Lung (tissue), 12 donors: Measurements from ENCODE around the gene CYSTM1. TPM values are rescaled to one million over a fixed set of nuclear protein-coding genes. Genes with fewer than 3 reads are reported as not detected.
A peak's percentile ranks its signal among the peaks of the same experiment; 100 is the strongest.

Experiments used
- ATAC-seq: fragments of 200-7000 bp; cut with Tn5 transposase; one replicate; pipeline ENCODE4 v1.9.1; 2020; ENCODE audit warnings: moderate number of reproducible peaks; ENCODE audit not compliant: insufficient read depth, low FRiP score
- DNase-seq, 3 donors: peaks; one replicate each; pipeline ENCODE4 v3.0.0-alpha.2; 2013 to 2017
- H3K27ac ChIP-seq, 2 donors: one replicate each; pipeline ENCODE4 v1.5.1; 2013; ENCODE audit warnings: mild to moderate bottlenecking in 2 of 2, moderate library complexity in 2 of 2, control low read depth in 1 of 2, inconsistent platforms in 1 of 2, low read depth in 1 of 2, low read length in 1 of 2
- H3K27me3 ChIP-seq, 3 donors: one replicate each; pipeline ENCODE4 v1.5.1; 2013; ENCODE audit warnings: low read length in 2 of 3; ENCODE audit not compliant: control insufficient read depth in 3 of 3, insufficient read depth in 3 of 3
- H3K36me3 ChIP-seq, 4 donors: one replicate each; pipeline ENCODE4 v1.5.1; 2013; ENCODE audit warnings: low read length in 4 of 4, mild to moderate bottlenecking in 1 of 4, moderate library complexity in 1 of 4; ENCODE audit not compliant: control insufficient read depth in 4 of 4, insufficient read depth in 4 of 4
- H3K4me1 ChIP-seq, 5 donors: one replicate each; pipeline ENCODE4 v1.5.1; 2013; ENCODE audit warnings: low read length in 5 of 5, mild to moderate bottlenecking in 2 of 5, moderate library complexity in 1 of 5; ENCODE audit not compliant: control insufficient read depth in 5 of 5, insufficient read depth in 5 of 5
- H3K4me3 ChIP-seq: one replicate; pipeline ENCODE4 v1.5.1; 2013; ENCODE audit warnings: mild to moderate bottlenecking, control low read depth, moderate library complexity
- H3K9ac ChIP-seq, 2 donors: one replicate each; pipeline ENCODE4 v1.5.1; 2013; ENCODE audit warnings: low read length in 2 of 2, control low read depth in 1 of 2; ENCODE audit not compliant: insufficient read depth in 1 of 2
- H3K9me3 ChIP-seq, 4 donors: one replicate each; pipeline ENCODE4 v1.5.1; 2013; ENCODE audit warnings: low read length in 3 of 4, mild to moderate bottlenecking in 1 of 4, moderate library complexity in 1 of 4; ENCODE audit not compliant: control insufficient read depth in 4 of 4, insufficient read depth in 3 of 4
- WGBS, 2 donors: extraction: QIAGEN DNeasy Blood & Tissue Kit; methylation state at CpG; one replicate each; pipeline ENCODE4 v1.1.7; 2013; 5-methylcytosine and 5-hydroxymethylcytosine counted together
- polyA plus RNA-seq, 2 donors: library from polyadenylated mRNA; stranded (reverse); fragments of 200-250 nt; gene quantifications; one replicate each; pipeline ENCODE4 v1.2.1, GENCODE V29; 2013
- total RNA-seq, 2 donors: library from RNA; depleted of rRNA in 1 of 2; stranded (reverse); fragments of >200 nt in 1 of 2; gene quantifications; one replicate each; pipeline ENCODE4 v1.2.1, GENCODE V29; 2014 to 2021
- TF ChIP-seq, protein P1 (sequence below): IDR thresholded peaks from 2 replicates; pipeline ENCODE4 v1.5.1; 2012; ENCODE audit warnings: mild to moderate bottlenecking; ENCODE audit errors: control extremely low read depth, extremely low read depth
- donor health status: control.
- donor health status: control.
- donor health status: Bipolar disorder and iron deficiency.
- donor health status: healthy.
- donor health status: DM: yes; HTN: yes; CAD: no.

The CYSTM1 gene
- total and polyA plus RNA-seq, 4 donors, result 37.1 to 274 (median 107) TPM

DNA sequence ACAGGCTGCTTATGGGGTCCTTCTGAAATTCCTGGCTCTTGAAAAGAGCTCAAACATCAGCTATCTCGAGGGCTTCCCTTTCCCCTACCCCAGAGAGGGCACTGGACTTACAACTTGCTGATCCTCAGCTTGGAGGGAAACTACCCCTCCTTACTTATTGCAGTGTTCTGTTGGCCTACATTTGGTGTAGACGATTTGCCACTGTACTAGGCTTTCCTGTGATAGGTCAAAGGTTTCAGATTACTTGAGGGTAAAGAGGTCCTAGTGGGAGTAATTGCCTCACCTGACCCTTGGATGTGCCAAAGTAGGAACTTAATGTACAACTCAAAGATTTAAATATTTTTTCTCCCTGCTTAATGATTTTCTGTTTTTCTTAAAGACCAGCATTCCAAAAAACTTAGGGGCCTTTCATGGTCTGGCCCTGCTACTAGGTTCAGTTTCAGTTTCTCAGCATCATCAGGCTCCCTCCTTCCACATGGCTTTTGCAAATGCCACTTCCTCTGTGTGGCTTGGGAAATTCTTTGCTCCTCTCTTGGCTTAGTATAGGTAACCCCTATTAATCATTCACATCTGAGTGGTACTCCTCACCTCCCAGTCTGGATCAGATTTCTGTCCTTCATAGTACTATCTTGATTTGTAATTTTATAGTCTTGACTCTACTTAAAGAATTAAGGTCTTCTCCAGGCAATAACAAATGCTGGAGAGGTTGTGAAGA, 32.4 kb downstream of the CYSTM1 start:
- H3K9ac ChIP-seq, result no peak overlapping the region
- no peak overlapping the region for H3K27ac ChIP-seq
- no peaks in the 10 kb centered on the region for H3K36me3 ChIP-seq
- TF ChIP-seq, protein P1, sequence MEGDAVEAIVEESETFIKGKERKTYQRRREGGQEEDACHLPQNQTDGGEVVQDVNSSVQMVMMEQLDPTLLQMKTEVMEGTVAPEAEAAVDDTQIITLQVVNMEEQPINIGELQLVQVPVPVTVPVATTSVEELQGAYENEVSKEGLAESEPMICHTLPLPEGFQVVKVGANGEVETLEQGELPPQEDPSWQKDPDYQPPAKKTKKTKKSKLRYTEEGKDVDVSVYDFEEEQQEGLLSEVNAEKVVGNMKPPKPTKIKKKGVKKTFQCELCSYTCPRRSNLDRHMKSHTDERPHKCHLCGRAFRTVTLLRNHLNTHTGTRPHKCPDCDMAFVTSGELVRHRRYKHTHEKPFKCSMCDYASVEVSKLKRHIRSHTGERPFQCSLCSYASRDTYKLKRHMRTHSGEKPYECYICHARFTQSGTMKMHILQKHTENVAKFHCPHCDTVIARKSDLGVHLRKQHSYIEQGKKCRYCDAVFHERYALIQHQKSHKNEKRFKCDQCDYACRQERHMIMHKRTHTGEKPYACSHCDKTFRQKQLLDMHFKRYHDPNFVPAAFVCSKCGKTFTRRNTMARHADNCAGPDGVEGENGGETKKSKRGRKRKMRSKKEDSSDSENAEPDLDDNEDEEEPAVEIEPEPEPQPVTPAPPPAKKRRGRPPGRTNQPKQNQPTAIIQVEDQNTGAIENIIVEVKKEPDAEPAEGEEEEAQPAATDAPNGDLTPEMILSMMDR, result no peak
- H3K4me1 ChIP-seq, result peaks cover 0 to 15% (median 1%) of the 10 kb centered on the region in 5 donors
- H3K4me3 ChIP-seq, result no peak overlapping the region
- peak; percentile 17 to 51 (median 24) for DNase-seq
- 47 to 58% methylated on average over 2 of the region's 2 CpGs for WGBS, 2 donors
- ATAC-seq, result peak; percentile 45
- H3K27me3 ChIP-seq, result no peaks in the 10 kb centered on the region
- H3K9me3 ChIP-seq, result no peaks in the 10 kb centered on the region

DNA sequence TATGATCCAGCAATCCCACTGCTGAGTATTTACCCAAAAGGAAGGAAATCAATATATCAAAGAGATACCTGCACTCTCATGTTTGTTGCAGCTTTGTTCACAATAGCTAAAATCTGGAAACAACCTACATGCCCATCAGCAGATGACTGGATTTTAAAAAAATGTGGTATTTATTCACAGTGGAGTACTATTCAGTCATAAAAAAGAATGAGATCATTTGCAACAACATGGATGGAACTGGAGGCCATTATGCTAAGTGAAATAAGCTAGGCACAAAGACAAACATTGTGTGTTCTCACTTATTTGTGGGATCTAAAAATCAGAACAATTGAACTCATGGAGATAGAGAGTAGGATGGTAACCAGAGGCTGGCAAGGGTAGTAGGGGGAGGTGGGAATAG, 33.1 kb downstream of the CYSTM1 start:
- no peak overlapping the region for H3K27ac ChIP-seq
- TF ChIP-seq, protein P1, result no peak
- no peak overlapping the region for H3K9ac ChIP-seq
- H3K27me3 ChIP-seq, result no peaks in the 10 kb centered on the region
- DNase-seq (no peak), ATAC-seq (no peak)
- H3K4me3 ChIP-seq, result no peak overlapping the region
- peaks cover 0 to 12% (median 0%) of the 10 kb centered on the region in 5 donors for H3K4me1 ChIP-seq
- H3K9me3 ChIP-seq, result no peaks in the 10 kb centered on the region
- no peaks in the 10 kb centered on the region for H3K36me3 ChIP-seq

DNA sequence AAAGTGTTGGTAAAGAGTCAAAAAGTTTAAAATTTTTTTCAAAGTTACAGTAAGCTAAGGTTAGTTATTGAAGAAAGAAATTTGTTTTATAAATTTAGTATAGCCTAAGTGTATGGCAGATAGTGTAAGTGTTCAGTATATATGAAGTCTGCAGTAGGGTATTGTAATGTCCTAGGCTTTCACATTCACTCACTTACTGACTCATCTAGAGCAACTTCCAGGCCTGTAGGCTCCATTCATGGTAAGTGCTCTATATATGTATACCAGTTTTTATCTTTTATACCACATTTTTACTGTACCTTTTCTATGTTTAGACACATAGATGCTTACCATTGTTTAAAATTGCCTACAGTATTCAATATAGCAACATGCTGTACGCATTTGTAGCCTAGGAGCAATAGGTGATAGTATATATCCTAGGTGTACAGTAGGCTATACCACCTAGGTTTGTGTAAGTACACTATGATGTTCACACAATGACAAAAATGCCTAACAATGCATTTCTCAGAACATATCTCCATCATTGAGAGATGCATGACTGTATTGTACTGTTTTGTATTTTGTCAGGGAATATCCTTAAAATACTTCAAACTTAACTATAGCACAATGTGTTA, 38.5 kb downstream of the CYSTM1 start:
- no peak for DNase-seq
- H3K4me1 ChIP-seq, result peaks cover 0 to 21% (median 5%) of the 10 kb centered on the region in 5 donors
- TF ChIP-seq, protein P1, result no peak
- no peak overlapping the region for H3K9ac ChIP-seq
- no peaks in the 10 kb centered on the region for H3K9me3 ChIP-seq
- H3K36me3 ChIP-seq, result no peaks in the 10 kb centered on the region
- no peaks in the 10 kb centered on the region for H3K27me3 ChIP-seq
- H3K27ac ChIP-seq, result no peak overlapping the region
- WGBS, 2 donors, result 95% methylated on average over 1 of the region's 1 CpG
- no peak overlapping the region for H3K4me3 ChIP-seq
- no peak for ATAC-seq
